Prostate gland (tissue), 2 donors: ENCODE measurements around the gene CYP2C9. TPM values are rescaled to one million over a fixed set of nuclear protein-coding genes. Genes with fewer than 3 reads are reported as not detected.
"Not testable (repeated sequence)": the region's sequence is repeated elsewhere in the genome, so short reads cannot be mapped to it uniquely, and the experiment has no call there.

ENCODE experiments used
- DNase-seq: peaks from one replicate; pipeline ENCODE4 v3.0.0-alpha.2; 2019; ENCODE audit warnings: low spot score
- H3K27ac ChIP-seq, 2 donors: fragments of 200-600 bp; sonication (generic); 2 replicates each; pipeline ENCODE4 v1.5.1; 2017 to 2019
- H3K27me3 ChIP-seq: fragments of 200-600 bp; sonication (generic); replicated peaks from 2 replicates; pipeline ENCODE4 v1.5.1; 2019; ENCODE audit not compliant: insufficient read depth
- H3K36me3 ChIP-seq, 2 donors: fragments of 200-600 bp; sonication (generic); 1 replicate in 1 of 2; 2 replicates in 1 of 2; pipeline versions ENCODE4 v1.5.1 to v1.8.1; 2017 to 2019
- H3K4me1 ChIP-seq: fragments of 200-600 bp; sonication (generic); replicated peaks from 2 replicates; pipeline ENCODE4 v1.5.1; 2019
- H3K4me3 ChIP-seq, 2 donors: fragments of 200-600 bp; sonication (generic); 2 replicates each; pipeline ENCODE4 v1.5.1; 2017 to 2019
- H3K9me3 ChIP-seq: fragments of 200-600 bp; sonication (generic); 2 replicates; pipeline ENCODE4 v1.5.1; 2017
- CTCF ChIP-seq, 4 experiments: fragments of 200-600 bp in 2 of 4; fragments of 450-650 bp in 2 of 4; sonication (generic) in 2 of 4; IDR thresholded peaks; 1 replicate in 3 of 4; 2 replicates in 1 of 4; pipeline ENCODE4 v1.5.1; 2016 to 2019; ENCODE audit warnings: antibody characterized with exemption in 4 of 4, mild to moderate bottlenecking in 2 of 4, moderate library complexity in 2 of 4
- POLR2A ChIP-seq: fragments of 450-650 bp; IDR thresholded peaks from one replicate; pipeline ENCODE4 v1.6.1; 2016; ENCODE audit warnings: antibody characterized with exemption, mild to moderate bottlenecking
- POLR2AphosphoS5 ChIP-seq: sonication (generic); formaldehyde crosslinking; IDR thresholded peaks from one replicate; pipeline ENCODE4 v1.6.1; 2017; ENCODE audit warnings: antibody characterized with exemption
- WGBS: methylation state at CpG from one replicate; pipeline ENCODE4 v1.1.5; 2018; 5-methylcytosine and 5-hydroxymethylcytosine counted together
- intact Hi-C: fragments of 100-400 bp; cut with DNase I; formaldehyde crosslinking; loops from one replicate; pipeline ENCODE4 v1.14.2; 2022
- total RNA-seq, 2 donors: library from RNA; depleted of rRNA; stranded (reverse); fragments of >200 nt; gene quantifications; one replicate each; pipeline ENCODE4 v1.1.0, GENCODE V29; 2016

The CYP2C9 gene
- total RNA-seq: not detected

- 81% methylated on average over 2 of the region's 2 CpGs for WGBS
- no peak for DNase-seq
- TF ChIP-seq CTCF (IDR thresholded peaks at IDR 0.05): no peak
- TF ChIP-seq POLR2A: no peak
- TF ChIP-seq POLR2AphosphoS5: no peak
Measured at GRCh38 chr10:94938383-94938782, at the start of gene CYP2C9. Gene CYP2C9, plus strand, starts transcription at chr10:94938658. Its CDS starts 25 bp downstream, at chr10:94938683.

GRCh38 chr10:94889123-94889522, 49.3 kb upstream of the CYP2C9 start:
- no peaks in the 10 kb centered on the region for H3K36me3 ChIP-seq
- 71% methylated on average over 3 of the region's 3 CpGs for WGBS
- TF ChIP-seq CTCF (IDR thresholded peaks at IDR 0.05) (no peak), POLR2AphosphoS5 (no peak), POLR2A (no peak)
- DNase-seq: no peak
- H3K4me3 ChIP-seq: no peak overlapping the region
- no peak overlapping the region for H3K27ac ChIP-seq
- intact Hi-C loops: no loop called here
- peaks cover 2% of the 10 kb centered on the region for H3K27me3 ChIP-seq
- no peaks in the 10 kb centered on the region for H3K9me3 ChIP-seq
- no peaks in the 10 kb centered on the region for H3K4me1 ChIP-seq

More at GRCh38 chr10:94938383-94938782, at the start of gene CYP2C9:
- Histone ChIP-seq H3K27me3 (no peaks in the 10 kb centered on the region), H3K36me3 (no peaks in the 10 kb centered on the region), H3K4me3 (no peak within 1 kb of the TSS), H3K27ac (no peak within 1 kb of the TSS), H3K4me1 (no peaks in the 10 kb centered on the region), H3K9me3 (no peaks in the 10 kb centered on the region)
- intact Hi-C loops: no loop called here

- Histone ChIP-seq H3K36me3 (no peaks in the 10 kb centered on the region), H3K4me1 (no peaks in the 10 kb centered on the region), H3K27me3 (no peaks in the 10 kb centered on the region), H3K27ac (no peak overlapping the region), H3K4me3 (no peak overlapping the region), H3K9me3 (no peaks in the 10 kb centered on the region)
- TF ChIP-seq POLR2A (no peak), CTCF (IDR thresholded peaks at IDR 0.05) (no peak), POLR2AphosphoS5 (no peak)
- intact Hi-C loops: no loop called here
- 94% methylated on average over 4 of the region's 4 CpGs for WGBS
- no peak for DNase-seq
Measured at GRCh38 chr10:94890264-94891022, 48.0 kb upstream of the CYP2C9 start.

GRCh38 chr10:94898414-94898813, 40.0 kb upstream of the CYP2C9 start:
- H3K27me3 ChIP-seq, H3K9me3 ChIP-seq, H3K4me3 ChIP-seq, DNase-seq, intact Hi-C loops, H3K27ac ChIP-seq, H3K4me1 ChIP-seq, H3K36me3 ChIP-seq: not testable (repeated sequence)
- WGBS: 67% methylated on average over 7 of the region's 7 CpGs

- H3K36me3 ChIP-seq: no peaks in the 10 kb centered on the region
- intact Hi-C loops: no loop called here
- no peak overlapping the region for H3K27ac ChIP-seq
- H3K4me3 ChIP-seq: no peak overlapping the region
- H3K4me1 ChIP-seq: no peaks in the 10 kb centered on the region
- no peaks in the 10 kb centered on the region for H3K27me3 ChIP-seq
- 80% methylated on average over 1 of the region's 1 CpG for WGBS
- TF ChIP-seq POLR2A (no peak), CTCF (IDR thresholded peaks at IDR 0.05) (no peak), POLR2AphosphoS5 (no peak)
- DNase-seq: no peak
- H3K9me3 ChIP-seq: no peaks in the 10 kb centered on the region
Measured at GRCh38 chr10:94902080-94902479, 36.4 kb upstream of the CYP2C9 start.
